ENCODE results near the gene PPEF1. TPM values are rescaled to one million over a fixed set of nuclear protein-coding genes. Genes with fewer than 3 reads are reported as not detected.

The PPEF1 gene
- total and polyA plus RNA-seq, 4 donors = 0.09 TPM; not detected in 3

DNA sequence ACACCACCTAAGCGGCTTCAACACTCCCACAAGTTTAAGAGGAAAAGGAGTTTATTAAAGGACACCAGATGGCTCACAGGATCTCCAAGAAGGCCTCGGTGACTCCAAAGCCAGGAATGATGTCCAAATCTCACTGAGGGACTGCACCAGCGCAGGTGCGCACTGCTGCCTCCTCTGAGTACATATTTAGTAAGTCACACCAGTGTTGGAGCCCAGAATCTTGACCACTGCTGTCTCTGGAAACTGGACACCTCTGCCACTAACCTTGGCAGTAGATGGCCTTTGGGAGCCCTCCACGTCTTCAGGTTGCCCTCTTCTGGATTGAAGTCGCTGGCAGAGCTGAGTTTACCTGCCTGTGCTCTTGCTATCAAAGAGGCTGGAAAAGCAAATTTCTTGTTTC is 25.4 kb upstream of the PPEF1 start:
- H3K4me1 ChIP-seq (ENCODE audit: control insufficient read depth in 4 of 4, insufficient read depth in 4 of 4, low read length in 3 of 4) = no peaks in the 10 kb centered on the region
- no peak overlapping the region for H3K4me3 ChIP-seq (ENCODE audit: low read depth in 1 of 3, low read length in 3 of 3)
- no peaks in the 10 kb centered on the region for H3K36me3 ChIP-seq (ENCODE audit: control insufficient read depth in 4 of 4, insufficient read depth in 3 of 4, low read depth in 1 of 4, low read length in 3 of 4)
- no peaks in the 10 kb centered on the region for H3K27me3 ChIP-seq (ENCODE audit: control insufficient read depth in 4 of 4, insufficient read depth in 4 of 4, low read length in 3 of 4)
- H3K27ac ChIP-seq (ENCODE audit: low read depth in 1 of 2, low read length in 2 of 2) = no peak overlapping the region
- no peak for TF ChIP-seq HNF4A (conservative IDR thresholded peaks at IDR 0.05)
- 96% methylated on average over 6 of the region's 6 CpGs for WGBS
- no peak for DNase-seq (ENCODE audit: low spot score)
- H3K9ac ChIP-seq (ENCODE audit: low read depth in 1 of 2, low read length in 2 of 2) = no peak overlapping the region
- no peaks in the 10 kb centered on the region for H3K9me3 ChIP-seq (ENCODE audit: control insufficient read depth in 4 of 4, low read length in 3 of 4)

- WGBS = 87% methylated on average over 9 of the region's 9 CpGs
- H3K4me1 ChIP-seq (ENCODE audit: control insufficient read depth in 4 of 4, insufficient read depth in 4 of 4, low read length in 3 of 4) = no peaks in the 10 kb centered on the region
- H3K9me3 ChIP-seq (ENCODE audit: control insufficient read depth in 4 of 4, low read length in 3 of 4) = no peaks in the 10 kb centered on the region
- TF ChIP-seq HNF4A (conservative IDR thresholded peaks at IDR 0.05) (no peak), CTCF (IDR thresholded peaks at IDR 0.05; ENCODE audit: low read depth, low read length, missing input control) (no peak), JUND (IDR thresholded peaks at IDR 0.05) (no peak), SP1 (IDR thresholded peaks at IDR 0.05) (no peak), GABPA (IDR thresholded peaks at IDR 0.05 in 1 of 2, conservative IDR thresholded peaks at IDR 0.05 in 1 of 2) (no peak), MAX (IDR thresholded peaks at IDR 0.05) (no peak)
- no peak overlapping the region for H3K9ac ChIP-seq (ENCODE audit: low read depth in 1 of 2, low read length in 2 of 2)
- DNase-seq (ENCODE audit: low spot score) = no peak
- H3K27me3 ChIP-seq (ENCODE audit: control insufficient read depth in 4 of 4, insufficient read depth in 4 of 4, low read length in 3 of 4) = no peaks in the 10 kb centered on the region
- no peaks in the 10 kb centered on the region for H3K36me3 ChIP-seq (ENCODE audit: control insufficient read depth in 4 of 4, insufficient read depth in 3 of 4, low read depth in 1 of 4, low read length in 3 of 4)
- H3K27ac ChIP-seq (ENCODE audit: low read depth in 1 of 2, low read length in 2 of 2) = no peak overlapping the region
- no peak overlapping the region for H3K4me3 ChIP-seq (ENCODE audit: low read depth in 1 of 3, low read length in 3 of 3)
Observed at GRCh38 chrX:18682979-18683387, 24.5 kb upstream of the PPEF1 start.

GRCh38 chrX:18687856-18688495 is 19.5 kb upstream of the PPEF1 start:
- H3K27me3 ChIP-seq (ENCODE audit: control insufficient read depth in 4 of 4, insufficient read depth in 4 of 4, low read length in 3 of 4) = no peaks in the 10 kb centered on the region
- TF ChIP-seq FOXA2 (IDR thresholded peaks at IDR 0.05) = no peak
- TF ChIP-seq TAF1 (conservative IDR thresholded peaks at IDR 0.05) = no peak
- no peak for TF ChIP-seq NR2F2 (IDR thresholded peaks at IDR 0.05)
- TF ChIP-seq SP1 (IDR thresholded peaks at IDR 0.05) = no peak
- no peak for TF ChIP-seq EGR1 (IDR thresholded peaks at IDR 0.05; ENCODE audit: low read depth in 2 of 2)
- TF ChIP-seq JUND (IDR thresholded peaks at IDR 0.05) = no peak
- no peak for TF ChIP-seq FOXA1 (IDR thresholded peaks at IDR 0.05)
- TF ChIP-seq YY1 (IDR thresholded peaks at IDR 0.05) = no peak
- TF ChIP-seq REST (IDR thresholded peaks at IDR 0.05) = no peak
- no peaks in the 10 kb centered on the region for H3K9me3 ChIP-seq (ENCODE audit: control insufficient read depth in 4 of 4, low read length in 3 of 4)
- no peak overlapping the region for H3K9ac ChIP-seq (ENCODE audit: low read depth in 1 of 2, low read length in 2 of 2)
- H3K4me1 ChIP-seq (ENCODE audit: control insufficient read depth in 4 of 4, insufficient read depth in 4 of 4, low read length in 3 of 4) = no peaks in the 10 kb centered on the region
- DNase-seq (ENCODE audit: low spot score) = no peak
- H3K4me3 ChIP-seq (ENCODE audit: low read depth in 1 of 3, low read length in 3 of 3) = no peak overlapping the region
- WGBS = 86% methylated on average over 7 of the region's 7 CpGs
- no peak overlapping the region for H3K27ac ChIP-seq (ENCODE audit: low read depth in 1 of 2, low read length in 2 of 2)
- no peaks in the 10 kb centered on the region for H3K36me3 ChIP-seq (ENCODE audit: control insufficient read depth in 4 of 4, insufficient read depth in 3 of 4, low read depth in 1 of 4, low read length in 3 of 4)
